ENCODE data around the gene GJC2.

DNA sequence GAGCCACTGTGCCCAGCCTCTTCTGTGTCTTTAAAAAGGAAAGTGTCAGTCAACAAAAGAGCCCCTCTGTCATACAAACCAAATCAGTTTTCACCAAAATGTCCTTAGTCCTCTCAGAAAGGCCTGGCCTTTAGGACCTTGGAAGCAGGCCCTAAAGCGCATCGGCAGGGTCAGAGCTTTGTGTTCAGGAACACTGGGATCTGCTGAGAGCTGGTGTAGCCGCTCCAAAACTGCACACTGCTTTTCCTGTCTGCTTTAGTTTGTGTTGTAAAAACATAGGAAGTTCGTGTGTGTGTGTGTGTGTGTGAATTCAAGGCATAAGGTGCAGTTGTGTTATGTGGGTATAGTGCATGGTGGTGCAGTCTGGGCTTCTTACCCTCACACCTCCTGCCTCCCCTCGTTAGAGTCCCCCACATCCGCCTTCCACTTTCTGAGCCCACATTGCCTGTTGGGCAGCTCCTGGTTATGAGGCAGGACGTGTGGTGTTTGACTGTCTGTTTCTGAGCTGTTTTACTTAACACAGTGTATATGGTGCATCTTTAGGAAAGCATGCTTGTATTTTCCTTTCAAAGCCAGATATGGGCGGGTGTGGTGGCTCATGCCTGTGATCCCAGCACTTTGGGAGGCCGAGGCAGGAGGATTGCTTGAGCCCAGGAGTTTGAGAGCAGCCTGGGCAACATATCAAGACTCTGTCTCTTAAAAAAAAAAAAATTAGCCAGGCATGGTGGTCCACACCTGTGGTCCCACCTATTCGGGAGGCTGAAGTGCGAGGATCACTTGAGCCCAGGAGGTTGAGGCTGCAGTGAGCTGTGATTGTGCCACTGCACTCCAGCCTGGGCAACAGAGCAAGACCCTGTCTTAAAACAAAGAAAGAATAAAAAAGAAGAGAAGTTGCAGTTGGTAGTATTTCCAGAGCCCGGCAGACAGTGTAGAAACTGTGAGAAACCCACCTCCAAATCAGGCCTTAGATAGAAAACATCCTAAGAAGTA lies 28.3 kb downstream of the GJC2 start:
- TF ChIP-seq HDGF (IDR thresholded peaks at IDR 0.05; ENCODE audit: borderline replicate concordance): no peak
- TF ChIP-seq PKNOX1 (IDR thresholded peaks at IDR 0.05): no peak
- TF ChIP-seq ZNF384 (IDR thresholded peaks at IDR 0.05): no peak
- no peak for TF ChIP-seq BHLHE40 (IDR thresholded peaks at IDR 0.05; ENCODE audit: borderline replicate concordance)
- no peak for TF ChIP-seq SP1 (IDR thresholded peaks at IDR 0.05)
- no peak for TF ChIP-seq FOXK2 (IDR thresholded peaks at IDR 0.05)
- no peak for TF ChIP-seq SUZ12 (IDR thresholded peaks at IDR 0.05)
- TF ChIP-seq L3MBTL2 (conservative IDR thresholded peaks at IDR 0.05): no peak
- TF ChIP-seq ELF4 (IDR thresholded peaks at IDR 0.05): no peak
- no peak for TF ChIP-seq NFRKB (IDR thresholded peaks at IDR 0.05)
- TF ChIP-seq FOXM1 (IDR thresholded peaks at IDR 0.05; ENCODE audit: borderline replicate concordance): no peak
- no peak for TF ChIP-seq TARDBP (IDR thresholded peaks at IDR 0.05)

Measured in HEK293T (cell line).